Measurements from ENCODE around the gene PNPLA7. TPM values are rescaled to one million over a fixed set of nuclear protein-coding genes. Genes with fewer than 3 reads are reported as not detected.

PNPLA7 gene
- total RNA-seq, 2 experiments from 2014 or later = 1.5 to 10.2 TPM

DNA sequence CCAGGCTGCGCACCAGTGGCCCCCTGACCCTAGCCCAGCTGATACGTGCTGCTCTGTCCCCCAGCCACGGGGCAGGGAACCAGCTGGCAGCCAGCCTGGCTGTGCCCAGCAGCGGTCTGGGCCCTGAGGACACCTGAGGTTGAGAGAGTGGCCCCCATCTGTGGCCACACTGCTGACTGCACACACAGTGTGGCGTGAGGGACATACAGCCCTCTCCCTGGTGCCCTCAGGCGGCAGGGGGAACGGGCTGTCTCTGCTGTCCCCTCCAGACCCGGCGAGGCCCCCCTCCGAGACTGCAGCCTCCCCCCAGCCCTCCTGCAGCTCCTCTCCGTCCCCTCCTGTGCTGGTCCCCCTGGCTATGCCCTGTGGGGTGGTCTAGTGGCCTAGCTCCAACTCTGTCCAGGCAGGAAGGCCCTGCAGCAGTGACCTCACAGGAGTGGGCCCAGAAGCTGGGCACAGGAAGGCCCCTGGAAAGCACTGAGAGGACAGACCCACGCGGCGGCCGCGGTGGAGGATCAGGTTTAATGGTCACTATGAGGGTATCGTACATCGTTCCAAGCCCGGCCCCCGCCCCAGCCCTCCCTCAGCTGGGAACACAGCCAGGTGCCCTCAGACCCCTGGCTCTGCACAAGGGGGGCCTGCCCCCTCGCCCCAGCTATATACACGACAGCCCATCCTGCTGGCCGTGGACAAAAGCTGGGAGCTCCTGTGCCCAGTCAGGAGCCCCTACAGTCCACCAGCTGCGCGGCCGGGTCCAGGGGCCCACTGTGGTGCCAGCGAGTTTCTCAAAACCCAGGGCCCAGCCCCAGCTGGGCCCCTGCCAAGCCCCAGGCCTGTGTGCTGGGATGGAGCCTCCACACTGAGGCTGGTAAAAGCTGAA is 102.2 kb downstream of the PNPLA7 start:
- Histone ChIP-seq H3K4me2 (ENCODE audit: low read length) (no peak overlapping the region), H3K9me2 (ENCODE audit: insufficient read depth, low read length) (no peaks in the 10 kb centered on the region), H3K27ac (ENCODE audit: low read depth, low read length, poor library complexity, severe bottlenecking) (no peak overlapping the region), H2AFZ (ENCODE audit: low read length) (no peak overlapping the region), H4K20me1 (ENCODE audit: insufficient read depth, low read length) (no peaks in the 10 kb centered on the region), H3K36me3 (ENCODE audit: insufficient read depth, low read length) (peaks cover 16% of the 10 kb centered on the region; the same call in 1 of the 2 replicates), H3K9me3 (ENCODE audit: low read length) (no peaks in the 10 kb centered on the region), H3K4me3 (ENCODE audit: low read depth, low read length, poor library complexity, severe bottlenecking) (no peak overlapping the region), H3K79me2 (ENCODE audit: insufficient read depth, low read depth, low read length) (no peaks in the 10 kb centered on the region), H3K4me1 (ENCODE audit: insufficient read depth, low read length, poor library complexity, severe bottlenecking) (peaks cover 12% of the 10 kb centered on the region)
- POLR2A ChIA-PET = no interaction called here
- no TSS peak for BruUV-seq (replicated peaks)
- CTCF ChIA-PET (ENCODE audit: unreplicated experiment) = interaction anchor here (0.6 kb wide), 1 partner anchor 35 kb away, joined by 3 read pairs; no protein-coding TSS in a partner anchor
- intact Hi-C loops (cut with micrococcal nuclease; ENCODE audit: unreplicated experiment) = loop anchor here (5.0 kb wide), 2 partner anchors 146 to 161 kb away; partner anchors contain the start of gene NRARP
- no peak for DNase-seq (ENCODE audit: low spot score)
- TF ChIP-seq EZH2phosphoT487 (IDR thresholded peaks at IDR 0.05; ENCODE audit: borderline replicate concordance, low read depth, low read length) = no peak
- TF ChIP-seq, protein P1, sequence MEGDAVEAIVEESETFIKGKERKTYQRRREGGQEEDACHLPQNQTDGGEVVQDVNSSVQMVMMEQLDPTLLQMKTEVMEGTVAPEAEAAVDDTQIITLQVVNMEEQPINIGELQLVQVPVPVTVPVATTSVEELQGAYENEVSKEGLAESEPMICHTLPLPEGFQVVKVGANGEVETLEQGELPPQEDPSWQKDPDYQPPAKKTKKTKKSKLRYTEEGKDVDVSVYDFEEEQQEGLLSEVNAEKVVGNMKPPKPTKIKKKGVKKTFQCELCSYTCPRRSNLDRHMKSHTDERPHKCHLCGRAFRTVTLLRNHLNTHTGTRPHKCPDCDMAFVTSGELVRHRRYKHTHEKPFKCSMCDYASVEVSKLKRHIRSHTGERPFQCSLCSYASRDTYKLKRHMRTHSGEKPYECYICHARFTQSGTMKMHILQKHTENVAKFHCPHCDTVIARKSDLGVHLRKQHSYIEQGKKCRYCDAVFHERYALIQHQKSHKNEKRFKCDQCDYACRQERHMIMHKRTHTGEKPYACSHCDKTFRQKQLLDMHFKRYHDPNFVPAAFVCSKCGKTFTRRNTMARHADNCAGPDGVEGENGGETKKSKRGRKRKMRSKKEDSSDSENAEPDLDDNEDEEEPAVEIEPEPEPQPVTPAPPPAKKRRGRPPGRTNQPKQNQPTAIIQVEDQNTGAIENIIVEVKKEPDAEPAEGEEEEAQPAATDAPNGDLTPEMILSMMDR (conservative IDR thresholded peaks at IDR 0.05; ENCODE audit: low read length) = no peak

DNA sequence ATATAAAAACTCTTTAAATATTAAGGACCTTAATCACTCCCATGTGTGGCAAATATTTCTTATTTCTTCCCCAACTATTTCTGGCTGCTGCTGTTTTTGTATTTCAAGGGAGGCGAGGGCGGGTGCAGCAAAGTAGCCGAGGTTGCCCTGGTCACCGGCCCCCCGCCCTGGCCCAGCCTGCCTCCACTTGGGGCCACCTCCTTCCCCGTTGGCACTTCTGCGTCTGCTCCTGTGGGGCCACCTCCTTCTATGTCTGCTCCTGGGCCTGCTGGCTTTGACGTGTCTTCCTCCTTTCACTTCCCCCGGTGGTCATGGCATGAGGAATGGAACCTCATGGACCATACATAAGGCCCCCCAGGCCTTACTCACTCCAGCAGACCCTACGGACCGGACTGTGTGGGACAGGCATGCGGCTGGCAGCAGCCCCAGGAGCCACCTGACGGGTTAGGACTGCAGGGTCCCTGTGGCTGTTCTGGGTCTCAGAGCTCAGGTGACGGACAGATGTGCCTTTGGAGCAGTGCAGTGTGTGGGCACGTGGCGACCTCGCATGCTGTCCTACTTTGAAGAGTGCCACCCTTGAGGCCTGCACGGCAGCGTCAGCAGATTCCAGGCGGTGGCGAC is 103.2 kb downstream of the PNPLA7 start:
- CTCF ChIA-PET (ENCODE audit: unreplicated experiment) = no interaction called here
- POLR2A ChIA-PET = no interaction called here
- H3K4me2 ChIP-seq (ENCODE audit: low read length) = no peak overlapping the region
- H3K79me2 ChIP-seq (ENCODE audit: insufficient read depth, low read depth, low read length) = no peaks in the 10 kb centered on the region
- no peak overlapping the region for H2AFZ ChIP-seq (ENCODE audit: low read length)
- no peaks in the 10 kb centered on the region for H3K9me3 ChIP-seq (ENCODE audit: low read length)
- no TSS peak for BruUV-seq (replicated peaks)
- no peaks in the 10 kb centered on the region for H4K20me1 ChIP-seq (ENCODE audit: insufficient read depth, low read length)
- no peak for TF ChIP-seq EZH2phosphoT487 (IDR thresholded peaks at IDR 0.05; ENCODE audit: borderline replicate concordance, low read depth, low read length)
- TF ChIP-seq, protein P1 (conservative IDR thresholded peaks at IDR 0.05; ENCODE audit: low read length) = no peak
- no peak overlapping the region for H3K27ac ChIP-seq (ENCODE audit: low read depth, low read length, poor library complexity, severe bottlenecking)
- intact Hi-C loops (cut with micrococcal nuclease; ENCODE audit: unreplicated experiment) = loop anchor here (5.0 kb wide), 2 partner anchors 145 to 160 kb away; partner anchors contain the start of gene NRARP
- H3K9me2 ChIP-seq (ENCODE audit: insufficient read depth, low read length) = no peaks in the 10 kb centered on the region
- H3K4me3 ChIP-seq (ENCODE audit: low read depth, low read length, poor library complexity, severe bottlenecking) = no peak overlapping the region
- DNase-seq (ENCODE audit: low spot score) = no peak
- H3K36me3 ChIP-seq (ENCODE audit: insufficient read depth, low read length) = 0 out of 2 replicates have a peak, but pooled peaks cover 8% of the 10 kb centered on the region
- peaks cover 12% of the 10 kb centered on the region for H3K4me1 ChIP-seq (ENCODE audit: insufficient read depth, low read length, poor library complexity, severe bottlenecking)
